Measurements from ENCODE around the gene PEPD. TPM values are rescaled to one million over a fixed set of nuclear protein-coding genes. Genes with fewer than 3 reads are reported as not detected.

The PEPD gene
- total and polyA plus RNA-seq, 2 donors (not counting 3 experiments of a cell fraction or from before 2014, with no cell fraction given), result 73.7 to 126 TPM

DNA sequence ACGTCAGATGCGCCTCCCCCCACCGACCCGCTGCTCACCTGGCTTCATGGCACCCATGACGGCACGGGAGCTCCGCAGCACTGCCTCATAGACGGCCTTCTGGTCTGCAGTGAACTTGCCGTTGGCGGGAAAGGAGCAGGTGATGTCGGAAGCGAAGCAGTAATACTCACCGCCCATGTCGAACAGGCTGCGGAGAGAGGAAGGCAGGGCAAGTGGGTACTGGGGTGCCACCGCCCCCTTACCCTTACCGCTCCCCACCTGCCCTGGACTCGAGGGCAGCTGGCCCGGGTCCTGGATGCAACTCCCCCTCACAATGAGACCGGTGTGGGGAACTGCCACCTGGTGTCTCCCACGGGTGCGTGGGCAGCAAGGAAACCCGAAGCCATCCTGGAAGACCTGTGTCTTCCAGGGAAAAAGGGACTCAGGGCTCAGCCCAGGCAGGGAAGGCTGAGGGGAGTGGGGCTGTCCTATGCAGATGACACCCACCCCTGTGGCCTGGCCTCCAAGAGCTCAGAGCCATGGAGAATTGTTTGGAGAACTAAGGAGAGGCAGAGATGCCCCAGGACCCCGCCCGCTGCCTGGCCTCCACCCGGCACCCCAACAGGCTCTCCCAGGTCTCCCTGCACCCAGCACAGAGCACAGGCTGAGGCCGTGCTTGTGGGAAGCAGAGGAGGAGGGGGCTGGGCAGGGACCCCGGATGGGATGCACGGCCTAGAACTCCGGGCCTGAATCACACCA, 119.7 kb downstream of the PEPD start:
- TF ChIP-seq POLR2AphosphoS5 (IDR thresholded peaks at IDR 0.05; ENCODE audit: insufficient read depth, low read depth, low read length) (no peak), FOS (IDR thresholded peaks at IDR 0.05; ENCODE audit: borderline replicate concordance, insufficient read depth, low read length) (no peak), GATA2 (IDR thresholded peaks at IDR 0.05; ENCODE audit: insufficient read depth, insufficient read length, low read depth, low read length) (no peak), MYC (IDR thresholded peaks at IDR 0.05; ENCODE audit: low read depth, low read length) (no peak), POLR2A (IDR thresholded peaks at IDR 0.05; ENCODE audit: low read depth, low read length) (no peak), CTCF (IDR thresholded peaks at IDR 0.05; ENCODE audit: extremely low read depth in 1 of 2, insufficient read depth in 1 of 2, low read depth in 1 of 2, low read length in 2 of 2) (no peak), EZH2 (IDR thresholded peaks at IDR 0.05; ENCODE audit: borderline replicate concordance, low read depth, low read length, severe bottlenecking) (no peak), JUN (IDR thresholded peaks at IDR 0.05; ENCODE audit: borderline replicate concordance, insufficient read depth, insufficient read length, low read depth) (no peak)
- TF ChIP-seq, protein P1, sequence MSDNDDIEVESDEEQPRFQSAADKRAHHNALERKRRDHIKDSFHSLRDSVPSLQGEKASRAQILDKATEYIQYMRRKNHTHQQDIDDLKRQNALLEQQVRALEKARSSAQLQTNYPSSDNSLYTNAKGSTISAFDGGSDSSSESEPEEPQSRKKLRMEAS (IDR thresholded peaks at IDR 0.05; ENCODE audit: insufficient read depth, insufficient read length), result no peak
- no TSS peak for BruUV-seq (replicated peaks)
- Histone ChIP-seq H2AFZ (ENCODE audit: low read depth, low read length) (no peak overlapping the region), H3K79me2 (ENCODE audit: control insufficient read depth, insufficient read depth, low read length) (no peaks in the 10 kb centered on the region), H3K9me1 (replicated peaks; ENCODE audit: control insufficient read depth, extremely low read depth, insufficient read depth, low read length) (no peaks in the 10 kb centered on the region), H3K4me2 (ENCODE audit: insufficient read depth, low read length) (no peak overlapping the region), H3K4me3 (replicated peaks in 1 of 3; ENCODE audit: insufficient read depth in 1 of 3, low read depth in 1 of 3, low read length in 3 of 3) (no peak overlapping the region), H3K27ac (ENCODE audit: insufficient read depth, low read depth, low read length) (no peak overlapping the region), H4K20me1 (replicated peaks; ENCODE audit: control insufficient read depth, extremely low read depth, insufficient read depth, low read length) (no peaks in the 10 kb centered on the region), H3K4me1 (ENCODE audit: control insufficient read depth, extremely low read depth, insufficient read depth, low read length) (peaks cover 6% of the 10 kb centered on the region), H3K9me3 (replicated peaks; ENCODE audit: control insufficient read depth, insufficient read depth, low read length) (no peaks in the 10 kb centered on the region), H3K27me3 (ENCODE audit: control insufficient read depth in 2 of 2, insufficient read depth in 2 of 2, low read length in 2 of 2) (no peaks in the 10 kb centered on the region), H3K36me3 (ENCODE audit: control insufficient read depth in 2 of 2, extremely low read depth in 1 of 2, insufficient read depth in 2 of 2, low read length in 2 of 2) (no peaks in the 10 kb centered on the region), H3K9ac (replicated peaks; ENCODE audit: extremely low read depth, insufficient read depth, low read length) (no peak overlapping the region)
- dilution Hi-C loops (cut with MboI; ENCODE audit: extremely low pct_ligation_motif_present, low sequenced_read_pairs) (no loop called here), intact Hi-C loops (cut with micrococcal nuclease) (no loop called here)
- CTCF ChIA-PET, result interaction anchor here (1.5 to 5.9 kb wide), 2 partner anchors 14 to 164 kb away, joined by 4 to 181 read pairs; no protein-coding TSS in a partner anchor
- POLR2A ChIA-PET, result no interaction called here
- FAIRE-seq (no peak), DNase-seq (ENCODE audit: low read depth, low spot score) (no peak)
